CD4-positive, alpha-beta T cell (primary cell): ENCODE measurements around the gene DPYSL4. TPM values are rescaled to one million over a fixed set of nuclear protein-coding genes. Genes with fewer than 3 reads are reported as not detected.

Experiments used
- ATAC-seq: fragments of 200-7000 bp; cut with Tn5 transposase; one replicate; pipeline ENCODE4 v1.10.0; 2022; ENCODE audit warnings: mild to moderate bottlenecking; ENCODE audit not compliant: poor library complexity
- CTCF ChIA-PET: fragments of 350-600 bp; sonication (Branson Sonifier 250); formaldehyde crosslinking; loops from one replicate; lab custom pipeline; 2021; ENCODE audit warnings: antibody characterized with exemption, inconsistent platforms; lab: Charles Lee
- POLR2A ChIA-PET: fragments of 350-600 bp; sonication (Branson Sonifier 250); formaldehyde crosslinking; loops from one replicate; lab custom pipeline; 2021; ENCODE audit warnings: antibody characterized with exemption, inconsistent platforms; lab: Charles Lee
- DNase-seq, 14 experiments: peaks; one replicate each; pipeline ENCODE4 v3.0.0-alpha.2; 2013 to 2020; ENCODE audit warnings: mixed read lengths in 2 of 14
- H3K27ac ChIP-seq, 2 donors: one replicate each; pipeline versions ENCODE4 v1.5.1 to v1.7.0; 2013; ENCODE audit warnings: low read length in 2 of 2, low read depth in 1 of 2, mild to moderate bottlenecking in 1 of 2
- H3K27me3 ChIP-seq, 2 experiments: 1 replicate in 1 of 2; 2 replicates in 1 of 2; pipeline versions ENCODE4 v1.6.1 to v1.7.0; 2013; ENCODE audit warnings: low read length in 2 of 2, control low read depth in 1 of 2, mild to moderate bottlenecking in 1 of 2, moderate library complexity in 1 of 2; ENCODE audit not compliant: insufficient read depth in 2 of 2, control insufficient read depth in 1 of 2
- H3K36me3 ChIP-seq: one replicate; pipeline ENCODE4 v1.6.1; 2013; ENCODE audit warnings: low read length, control low read depth; ENCODE audit not compliant: insufficient read depth
- H3K4me1 ChIP-seq: one replicate; pipeline ENCODE4 v1.6.1; 2013; ENCODE audit warnings: low read length, control low read depth; ENCODE audit not compliant: insufficient read depth
- H3K4me3 ChIP-seq: one replicate; pipeline ENCODE4 v1.5.1; 2013; ENCODE audit warnings: mild to moderate bottlenecking, low read length, moderate library complexity
- H3K9me3 ChIP-seq, 2 experiments: 1 replicate in 1 of 2; 2 replicates in 1 of 2; pipeline versions ENCODE4 v1.6.1 to v1.7.0; 2013; ENCODE audit warnings: low read length in 2 of 2, mild to moderate bottlenecking in 2 of 2, control low read depth in 1 of 2, moderate library complexity in 1 of 2; ENCODE audit not compliant: control insufficient read depth in 1 of 2, insufficient read depth in 1 of 2
- H3K27ac Mint-ChIP-seq: one replicate; pipeline ENCODE4 v1.8.0; 2020; ENCODE audit warnings: mixed read lengths
- H3K27me3 Mint-ChIP-seq: one replicate; pipeline ENCODE4 v1.8.0; 2021; ENCODE audit warnings: mixed read lengths
- H3K36me3 Mint-ChIP-seq: one replicate; pipeline ENCODE4 v1.8.0; 2021; ENCODE audit warnings: low read depth, mixed read lengths
- H3K4me1 Mint-ChIP-seq: one replicate; pipeline ENCODE4 v1.8.0; 2021; ENCODE audit warnings: low read depth, mixed read lengths
- H3K4me3 Mint-ChIP-seq: one replicate; pipeline ENCODE4 v1.8.0; 2020; ENCODE audit warnings: mild to moderate bottlenecking, mixed read lengths
- H3K9me3 Mint-ChIP-seq: one replicate; pipeline ENCODE4 v1.8.0; 2020; ENCODE audit warnings: mixed read lengths
- CTCF ChIP-seq: fragments of 200-600 bp; IDR thresholded peaks from one replicate; pipeline ENCODE4 v1.8.0; 2022; ENCODE audit warnings: antibody characterized with exemption, mild to moderate bottlenecking
- intact Hi-C, 2 experiments: fragments of 100-400 bp; cut with DNase I in 1 of 2; cut with micrococcal nuclease in 1 of 2; formaldehyde crosslinking; loops; one replicate each; pipeline versions ENCODE4 v1.15.1 to v1.9.0; 2023 to 2025; cut with DNase I, micrococcal nuclease
- total RNA-seq, 174 experiments: library from RNA in 2 of 174; stranded (reverse) in 2 of 174; gene quantifications; one replicate each; pipeline ENCODE4 v1.2.3 and lab custom pipeline; 2021 to 2026

The DPYSL4 gene
- total RNA-seq, 2 experiments from 2014 or later: 0.64 to 0.96 TPM

GRCh38 chr10:132189810-132190422 is 3.2 kb downstream of the DPYSL4 start:
- H3K27ac Mint-ChIP-seq: no peak overlapping the region
- ATAC-seq (no peak), DNase-seq (no peak)
- no peaks in the 10 kb centered on the region for H3K9me3 Mint-ChIP-seq
- peaks cover 24% of the 10 kb centered on the region for H3K4me1 ChIP-seq
- H3K27me3 Mint-ChIP-seq: peaks cover 34% of the 10 kb centered on the region
- H3K27ac ChIP-seq: no peak overlapping the region
- TF ChIP-seq CTCF: no peak
- no peak overlapping the region for H3K4me3 ChIP-seq
- peaks cover 0 to 51% of the 10 kb centered on the region in 2 experiments for H3K9me3 ChIP-seq
- POLR2A ChIA-PET: no interaction called here
- intact Hi-C loops: loop anchor here in 1 of 2 experiments (5.0 kb wide), 1 partner anchor 117 kb away; the partner anchor contains the start of gene STK32C
- no peaks in the 10 kb centered on the region for H3K36me3 ChIP-seq
- H3K4me3 Mint-ChIP-seq: peak overlapping the region; percentile 8
- H3K27me3 ChIP-seq: peaks cover 18 to 19% of the 10 kb centered on the region in 2 experiments
- CTCF ChIA-PET: no interaction called here
- peaks cover 6% of the 10 kb centered on the region for H3K4me1 Mint-ChIP-seq
- H3K36me3 Mint-ChIP-seq: no peaks in the 10 kb centered on the region

GRCh38 chr10:132192076-132192975 is 5.6 kb downstream of the DPYSL4 start:
- H3K36me3 Mint-ChIP-seq: no peaks in the 10 kb centered on the region
- H3K27ac Mint-ChIP-seq: no peak overlapping the region
- H3K4me3 ChIP-seq: no peak overlapping the region
- ATAC-seq (no peak), DNase-seq (no peak)
- no peak overlapping the region for H3K27ac ChIP-seq
- H3K4me1 ChIP-seq: peaks cover 8% of the 10 kb centered on the region
- no peaks in the 10 kb centered on the region for H3K36me3 ChIP-seq
- H3K9me3 Mint-ChIP-seq: no peaks in the 10 kb centered on the region
- ChIA-PET CTCF (no interaction called here), POLR2A (no interaction called here)
- H3K9me3 ChIP-seq: peaks cover 0 to 47% of the 10 kb centered on the region in 2 experiments
- peaks cover 11 to 16% of the 10 kb centered on the region in 2 experiments for H3K27me3 ChIP-seq
- intact Hi-C loops: no loop called here
- H3K4me1 Mint-ChIP-seq: peaks cover 6% of the 10 kb centered on the region
- TF ChIP-seq CTCF: no peak
- H3K4me3 Mint-ChIP-seq: no peak overlapping the region
- peaks cover 34% of the 10 kb centered on the region for H3K27me3 Mint-ChIP-seq

GRCh38 chr10:132192991-132193665 is 6.4 kb downstream of the DPYSL4 start:
- Histone ChIP-seq H3K9me3 (peaks cover 0 to 47% of the 10 kb centered on the region in 2 experiments), H3K36me3 (no peaks in the 10 kb centered on the region), H3K4me1 (peaks cover under 1% of the 10 kb centered on the region), H3K4me3 (no peak overlapping the region), H3K27me3 (peaks cover 5 to 8% of the 10 kb centered on the region in 2 experiments), H3K27ac (no peak overlapping the region)
- Mint-ChIP-seq H3K36me3 (no peaks in the 10 kb centered on the region), H3K9me3 (no peaks in the 10 kb centered on the region), H3K27me3 (peaks cover 30% of the 10 kb centered on the region), H3K27ac (no peak overlapping the region), H3K4me1 (peaks cover 6% of the 10 kb centered on the region), H3K4me3 (no peak overlapping the region)
- ChIA-PET POLR2A (no interaction called here), CTCF (no interaction called here)
- TF ChIP-seq CTCF: no peak
- intact Hi-C loops: no loop called here
- no peak for DNase-seq
- no peak for ATAC-seq
